Measurements from ENCODE around the gene CD300H.

Gene CD300H

DNA sequence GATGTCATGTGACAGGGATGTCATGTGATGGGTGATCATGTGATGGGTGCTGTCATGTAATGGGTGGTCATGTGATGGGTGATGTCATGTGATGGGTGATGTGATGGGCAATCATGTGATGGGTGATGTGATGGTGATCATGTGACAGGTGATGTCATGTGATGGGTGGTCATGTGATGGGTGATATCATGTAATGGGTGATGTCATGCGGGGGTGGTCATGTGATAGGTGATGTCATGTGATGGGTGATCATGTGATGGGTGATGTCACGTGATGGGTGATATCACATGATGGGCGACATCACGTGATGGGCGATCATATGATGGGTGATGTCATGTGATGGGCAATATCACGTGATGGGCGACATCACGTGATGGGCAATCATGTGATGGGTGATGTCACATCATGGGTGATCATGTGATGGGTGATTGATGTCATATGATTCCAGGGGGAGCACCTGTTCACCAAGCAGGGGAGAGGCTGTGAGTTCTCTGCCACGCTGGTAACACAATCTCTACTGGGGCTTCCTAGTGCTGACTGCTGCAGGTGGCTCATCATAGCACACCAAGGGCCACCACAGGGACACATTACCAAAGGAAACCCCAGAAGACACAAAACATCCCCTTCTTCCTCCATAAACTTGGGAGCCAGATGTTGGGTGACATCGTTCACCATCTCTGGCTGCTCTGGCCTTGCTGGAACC lies 52.5 kb downstream of the CD300H start:
- no peak for TF ChIP-seq Cebpa-rat (IDR thresholded peaks at IDR 0.05)
- H3K36me3 ChIP-seq, result peaks cover 0 to 4% (median 0%) of the 10 kb centered on the region in 11 experiments; a peak in 2 of 22 replicates
- no peak overlapping the region for H3K4me3 ChIP-seq
- no peaks in the 10 kb centered on the region for H4K20me1 ChIP-seq
- H3K4me2 ChIP-seq, result peak overlapping the region in 3 of 11 experiments; percentile 10 to 16 (median 14); a peak in 2 of 22 replicates
- H3K9ac ChIP-seq, result no peak overlapping the region
- H3K9me3 ChIP-seq (replicated peaks in 1 of 11), result peaks cover 15 to 45% (median 31%) of the 10 kb centered on the region in 11 experiments
- H3K4me1 ChIP-seq, result peaks cover 1 to 73% (median 30%) of the 10 kb centered on the region in 10 experiments; a peak in 19 of 20 replicates
- peak overlapping the region in 4 of 11 experiments; percentile 19 to 90 (median 52); a peak in 5 of 22 replicates for H3K27ac ChIP-seq
- no peaks in the 10 kb centered on the region for H3K27me3 ChIP-seq

DNA sequence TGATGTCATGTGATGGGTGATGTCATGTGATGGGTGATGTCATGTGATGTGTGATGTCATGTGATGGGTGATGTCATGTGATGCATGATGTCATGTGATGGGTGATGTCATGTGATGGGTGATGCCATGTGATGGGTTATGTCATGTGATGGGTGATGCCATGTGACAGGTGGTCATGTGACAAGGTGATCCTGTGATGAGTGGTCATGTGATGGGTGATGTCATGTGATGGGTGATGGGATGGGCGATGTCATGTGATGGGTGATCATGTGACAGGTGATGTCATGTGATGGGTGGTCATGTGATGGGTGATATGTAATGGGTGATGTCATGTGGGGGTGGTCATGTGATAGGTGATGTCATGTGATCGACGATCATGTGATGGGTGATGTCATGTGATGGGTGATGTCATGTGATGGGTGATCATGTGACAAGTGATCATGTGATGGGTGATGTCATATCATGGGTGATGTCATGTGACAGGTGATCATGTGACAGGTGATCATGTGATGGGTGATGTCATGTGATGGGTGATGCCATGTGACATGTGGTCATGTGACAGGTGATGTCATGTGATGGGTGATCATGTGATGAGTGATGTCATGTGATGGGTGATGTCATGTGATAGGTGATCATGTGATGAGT lies 53.2 kb downstream of the CD300H start:
- Histone ChIP-seq H3K4me2 (peak overlapping the region in 2 of 11 experiments; percentile 79 to 84; a peak in 2 of 22 replicates), H4K20me1 (no peaks in the 10 kb centered on the region), H3K36me3 (peaks cover 0 to 4% (median 0%) of the 10 kb centered on the region in 11 experiments; a peak in 2 of 22 replicates), H3K4me1 (peaks cover 0 to 67% (median 24%) of the 10 kb centered on the region in 10 experiments; a peak in 14 of 20 replicates), H3K4me3 (no peak overlapping the region), H3K9me3 (replicated peaks in 1 of 11) (peaks cover 15 to 41% (median 28%) of the 10 kb centered on the region in 11 experiments), H3K9ac (no peak overlapping the region), H3K27me3 (no peaks in the 10 kb centered on the region), H3K27ac (peak overlapping the region in 3 of 11 experiments; percentile 70 to 90 (median 83); a peak in 5 of 22 replicates)
- no peak for TF ChIP-seq Cebpa-rat (IDR thresholded peaks at IDR 0.05)

DNA sequence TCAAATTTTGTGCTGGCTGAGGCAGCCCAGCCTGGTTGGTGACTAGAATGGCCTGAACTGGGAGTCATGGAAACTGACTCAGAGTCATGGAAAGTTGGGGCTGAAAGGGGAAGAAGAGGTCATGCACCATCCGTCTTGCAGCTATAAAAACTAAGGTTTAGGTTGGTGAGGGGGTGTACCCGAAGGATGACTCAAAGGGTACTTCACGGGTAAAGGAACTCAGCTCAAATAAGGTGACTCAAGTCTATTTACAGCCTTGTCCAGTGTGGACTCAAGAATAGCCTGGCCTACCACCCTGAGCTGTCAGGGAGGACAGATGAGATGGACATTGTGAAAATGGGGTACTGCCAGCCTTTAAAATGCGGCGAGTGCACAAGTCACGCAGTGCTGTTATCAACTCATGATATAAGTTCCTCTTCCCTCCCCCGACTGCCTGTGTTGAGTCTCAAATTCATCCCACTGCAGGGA lies 54.7 kb downstream of the CD300H start:
- Histone ChIP-seq H3K4me2 (peak overlapping the region in 9 of 11 experiments; percentile 3 to 87 (median 67); a peak in 17 of 22 replicates), H3K4me1 (peaks cover 0 to 55% (median 24%) of the 10 kb centered on the region in 10 experiments; a peak in 14 of 20 replicates), H3K9ac (peak overlapping the region in 5 of 11 experiments; percentile 2 to 68 (median 52); a peak in 7 of 22 replicates), H3K9me3 (replicated peaks in 1 of 11) (peaks cover 7 to 26% (median 15%) of the 10 kb centered on the region in 11 experiments; a peak in 19 of 22 replicates), H4K20me1 (no peaks in the 10 kb centered on the region), H3K4me3 (no peak overlapping the region), H3K36me3 (no peaks in the 10 kb centered on the region), H3K27ac (peak overlapping the region in 8 of 11 experiments; percentile 14 to 90 (median 67); a peak in 14 of 22 replicates), H3K27me3 (no peaks in the 10 kb centered on the region)
- no peak for TF ChIP-seq Cebpa-rat (IDR thresholded peaks at IDR 0.05)

DNA sequence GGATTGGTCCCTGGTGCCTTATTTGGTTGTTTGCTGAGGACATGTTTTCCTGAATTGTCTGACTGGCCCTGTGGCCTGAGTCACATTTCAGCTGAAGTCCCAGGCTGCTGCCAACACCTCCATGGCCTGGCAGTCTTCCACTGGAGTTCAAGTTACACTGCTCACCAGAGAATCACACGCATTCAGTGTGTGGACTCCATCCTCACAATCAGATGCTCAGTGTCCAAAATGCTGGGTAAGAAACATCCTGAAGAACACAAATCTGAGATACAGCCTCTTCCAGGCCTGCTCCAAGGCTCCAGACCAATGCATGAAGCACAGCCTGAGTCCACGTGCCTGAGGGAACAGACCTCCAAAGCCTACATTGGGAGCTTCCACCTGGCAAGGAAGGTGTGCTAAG lies 55.3 kb downstream of the CD300H start:
- Histone ChIP-seq H3K9me3 (replicated peaks in 1 of 11) (peaks cover 7 to 20% (median 14%) of the 10 kb centered on the region in 11 experiments; a peak in 17 of 22 replicates), H3K4me2 (peak overlapping the region in 8 of 11 experiments; percentile 8 to 87 (median 73); a peak in 15 of 22 replicates), H4K20me1 (no peaks in the 10 kb centered on the region), H3K4me3 (no peak overlapping the region), H3K27me3 (no peaks in the 10 kb centered on the region), H3K27ac (peak overlapping the region in 7 of 11 experiments; percentile 19 to 90 (median 70); a peak in 12 of 22 replicates), H3K9ac (peak overlapping the region in 4 of 11 experiments; percentile 2 to 68 (median 56); a peak in 6 of 22 replicates), H3K36me3 (no peaks in the 10 kb centered on the region), H3K4me1 (peaks cover 0 to 49% (median 23%) of the 10 kb centered on the region in 10 experiments; a peak in 14 of 20 replicates)
- TF ChIP-seq Cebpa-rat (IDR thresholded peaks at IDR 0.05), result no peak
